Pulmonary artery endothelial cell (primary cell): ENCODE measurements around the gene TOP3B. TPM values are rescaled to one million over a fixed set of nuclear protein-coding genes. Genes with fewer than 3 reads are reported as not detected.

Source experiments
- DNase-seq: peaks from one replicate; pipeline ENCODE4 v3.0.0-alpha.2; 2011; ENCODE audit warnings: low read depth, low spot score
- total RNA-seq: library from RNA; depleted of rRNA; stranded (reverse); fragments of >200 nt; gene quantifications from 2 replicates; pipeline ENCODE4 v1.2.3, GENCODE V29; 2014

The TOP3B gene
- total RNA-seq, 1 donor from 2014 or later: 22.4 TPM

GRCh38 chr22:21963790-21964211 lies 18.8 kb downstream of the TOP3B start:
- DNase-seq: no peak

- no peak for DNase-seq
These were observed 19.3 kb downstream of the TOP3B start for GRCh38 chr22:21963286-21963685.

- DNase-seq: no peak
These were observed 20.0 kb downstream of the TOP3B start for GRCh38 chr22:21962655-21962949.

GRCh38 chr22:21961886-21962654 lies 20.5 kb downstream of the TOP3B start:
- DNase-seq: no peak

- DNase-seq: no peak
These were observed 21.3 kb downstream of the TOP3B start for GRCh38 chr22:21961127-21961867.

- no peak for DNase-seq
These were observed 22.1 kb downstream of the TOP3B start for GRCh38 chr22:21960200-21961126.

- no peak for DNase-seq
These were observed 23.1 kb downstream of the TOP3B start for GRCh38 chr22:21959274-21960074.

GRCh38 chr22:21958360-21959273 lies 24.0 kb downstream of the TOP3B start:
- DNase-seq: no peak

- DNase-seq: no peak
These were observed 29.7 kb downstream of the TOP3B start, which contains the start of gene PPM1F for GRCh38 chr22:21952586-21953571. Gene PPM1F (minus strand): TSS chr22:21952848. CDS start chr22:21946048, 6,800 bp downstream.

GRCh38 chr22:21951931-21952465 lies 30.6 kb downstream of the TOP3B start:
- DNase-seq: no peak

GRCh38 chr22:21951062-21951461 lies 31.5 kb downstream of the TOP3B start:
- DNase-seq: no peak

GRCh38 chr22:21949948-21950347 lies 32.6 kb downstream of the TOP3B start:
- DNase-seq: no peak

GRCh38 chr22:21949569-21949918 lies 33.0 kb downstream of the TOP3B start:
- DNase-seq: no peak

GRCh38 chr22:21948824-21949568 lies 33.6 kb downstream of the TOP3B start:
- DNase-seq: no peak

- DNase-seq: no peak
These were observed 34.2 kb downstream of the TOP3B start for GRCh38 chr22:21948390-21948789.

- no peak for DNase-seq
These were observed 35.3 kb downstream of the TOP3B start for GRCh38 chr22:21947040-21948014.
